Measurements from ENCODE around the gene PATE4.

Gene PATE4

DNA sequence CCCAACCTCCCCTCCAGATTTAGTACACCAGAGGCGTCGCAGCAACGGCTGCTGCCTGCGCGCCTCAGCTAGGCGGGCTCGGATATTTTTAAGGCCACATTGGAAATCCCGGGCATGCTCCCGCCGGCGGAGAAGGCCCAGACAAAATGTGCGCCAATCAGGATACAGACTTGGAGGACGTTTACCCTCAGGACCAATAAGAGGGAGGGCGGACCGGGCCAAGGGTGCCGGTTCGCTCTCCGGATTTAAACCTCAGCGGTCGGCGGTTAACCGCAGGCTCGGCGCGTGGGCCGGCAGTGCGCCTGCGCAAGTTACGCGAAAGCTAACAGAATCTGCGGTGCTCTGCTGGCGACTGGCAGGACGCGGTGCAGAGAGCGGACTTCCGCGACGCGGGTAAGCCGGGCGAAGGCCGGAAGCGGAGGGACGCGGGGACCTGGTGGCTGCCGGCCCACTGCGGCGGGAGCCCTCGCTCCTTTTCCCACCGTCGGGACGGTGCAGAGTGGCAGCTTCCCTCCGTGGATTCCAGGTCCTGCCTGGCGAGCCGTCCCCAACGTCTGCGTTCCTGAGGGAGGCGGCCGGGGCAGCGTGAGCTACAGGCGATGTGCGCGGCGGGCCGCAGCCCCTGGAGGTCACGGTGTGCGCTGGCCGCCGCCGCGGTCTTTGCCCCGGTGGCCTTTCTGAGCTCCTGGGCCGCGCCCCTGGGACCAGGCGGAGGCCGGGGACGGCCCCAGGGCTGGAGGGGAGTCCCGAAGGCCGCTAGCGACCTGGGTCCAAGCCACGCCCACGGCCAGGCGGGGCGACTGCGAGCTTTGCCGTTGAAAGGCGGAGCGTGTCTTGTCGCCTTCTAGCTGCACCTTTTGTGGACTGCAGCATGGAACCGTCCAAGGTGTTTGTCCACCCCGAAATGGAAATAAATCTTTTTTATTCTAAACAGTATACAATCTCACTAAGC, 54.5 kb downstream of the PATE4 start, which contains the start of gene HYLS1:
HYLS1 (plus strand) TSS at position 296 of the 952 bp plus-strand sequence. CDS start 11,701 bp downstream, outside the sequence.
- peak; percentile 95 for DNase-seq (ENCODE audit: low spot score)

Data from cerebellar cortex (tissue), 1 donor.